Measurements from ENCODE around the gene MZB1.

DNA sequence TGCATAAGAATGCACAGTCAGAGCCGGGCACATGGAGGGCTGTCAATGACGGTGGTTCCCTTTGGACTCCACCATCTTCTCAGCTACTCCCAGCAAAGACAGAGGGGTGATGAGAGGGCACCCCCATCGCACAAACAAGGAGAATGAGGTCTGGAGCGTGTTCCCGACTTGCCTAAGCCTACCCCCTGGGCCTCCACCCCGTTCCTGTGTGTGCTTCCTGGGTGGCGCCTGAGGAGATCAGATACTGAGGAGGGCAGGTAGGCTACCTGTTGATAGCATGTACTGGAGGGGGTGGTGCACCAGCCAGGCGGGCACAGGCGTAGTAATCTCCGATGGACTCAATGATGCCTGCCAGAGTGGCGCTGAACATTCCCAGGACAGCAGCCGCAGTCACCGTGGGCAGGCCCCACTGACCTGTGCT lies 10.8 kb downstream of the MZB1 start:
- TF ChIP-seq, protein P1, sequence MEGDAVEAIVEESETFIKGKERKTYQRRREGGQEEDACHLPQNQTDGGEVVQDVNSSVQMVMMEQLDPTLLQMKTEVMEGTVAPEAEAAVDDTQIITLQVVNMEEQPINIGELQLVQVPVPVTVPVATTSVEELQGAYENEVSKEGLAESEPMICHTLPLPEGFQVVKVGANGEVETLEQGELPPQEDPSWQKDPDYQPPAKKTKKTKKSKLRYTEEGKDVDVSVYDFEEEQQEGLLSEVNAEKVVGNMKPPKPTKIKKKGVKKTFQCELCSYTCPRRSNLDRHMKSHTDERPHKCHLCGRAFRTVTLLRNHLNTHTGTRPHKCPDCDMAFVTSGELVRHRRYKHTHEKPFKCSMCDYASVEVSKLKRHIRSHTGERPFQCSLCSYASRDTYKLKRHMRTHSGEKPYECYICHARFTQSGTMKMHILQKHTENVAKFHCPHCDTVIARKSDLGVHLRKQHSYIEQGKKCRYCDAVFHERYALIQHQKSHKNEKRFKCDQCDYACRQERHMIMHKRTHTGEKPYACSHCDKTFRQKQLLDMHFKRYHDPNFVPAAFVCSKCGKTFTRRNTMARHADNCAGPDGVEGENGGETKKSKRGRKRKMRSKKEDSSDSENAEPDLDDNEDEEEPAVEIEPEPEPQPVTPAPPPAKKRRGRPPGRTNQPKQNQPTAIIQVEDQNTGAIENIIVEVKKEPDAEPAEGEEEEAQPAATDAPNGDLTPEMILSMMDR (IDR thresholded peaks at IDR 0.05) = no peak
- TF ChIP-seq POLR2A (IDR thresholded peaks at IDR 0.05) = no peak

All from esophagus squamous epithelium (tissue), 4 donors.